ENCODE data around the gene CALML6.

CALML6 gene

DNA sequence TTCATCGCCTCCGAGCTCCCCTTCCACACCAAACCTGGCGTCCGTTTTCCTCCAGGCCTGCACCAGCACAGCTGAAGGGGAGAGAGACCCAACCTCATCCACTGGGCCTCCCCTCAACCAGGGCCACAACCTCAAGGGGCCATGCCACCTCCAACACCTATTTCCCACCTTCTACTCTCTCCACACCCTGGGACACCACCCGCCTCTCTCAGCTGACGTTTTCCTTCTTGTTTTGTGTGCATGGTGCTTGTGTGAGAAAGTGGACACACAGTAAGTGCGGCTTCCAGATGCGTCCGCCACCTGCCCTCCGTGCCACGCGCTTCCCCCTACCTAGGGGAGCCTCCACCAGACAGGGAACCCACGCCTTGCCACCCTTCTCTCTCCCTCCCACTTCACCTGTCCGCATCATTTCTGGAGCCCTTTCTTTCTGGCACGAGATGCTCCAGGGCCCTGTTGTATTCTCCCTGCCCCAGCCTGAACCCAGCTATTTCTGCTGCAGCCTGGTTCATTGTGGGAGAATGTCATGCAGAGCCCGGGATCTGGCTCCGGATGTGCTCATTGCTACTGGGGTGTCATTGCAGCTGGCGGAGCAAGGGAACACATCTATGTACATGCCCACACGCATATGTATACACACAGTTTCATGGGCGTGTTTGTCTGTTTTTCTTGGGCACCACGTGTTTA is 22.8 kb upstream of the CALML6 start:
- H3K4me3 ChIP-seq (ENCODE audit: low read length, poor library complexity, severe bottlenecking), result peak overlapping the region; percentile 86
- H3K79me2 ChIP-seq (ENCODE audit: insufficient read depth, low read length), result peaks cover 53% of the 10 kb centered on the region
- H2AFZ ChIP-seq (ENCODE audit: low read length), result peak overlapping the region; percentile 91
- H4K20me1 ChIP-seq (ENCODE audit: insufficient read depth, low read length, poor library complexity, severe bottlenecking), result peaks cover 27% of the 10 kb centered on the region
- H3K9me2 ChIP-seq (replicated peaks; ENCODE audit: low read depth, low read length), result no peaks in the 10 kb centered on the region
- H3K4me2 ChIP-seq (ENCODE audit: low read depth, low read length, poor library complexity, severe bottlenecking), result peak overlapping the region; percentile 94
- TF ChIP-seq CTCF (conservative IDR thresholded peaks at IDR 0.05; ENCODE audit: low read length) (no peak), EZH2phosphoT487 (IDR thresholded peaks at IDR 0.05; ENCODE audit: borderline replicate concordance) (no peak)
- no peaks in the 10 kb centered on the region for H3F3A ChIP-seq (ENCODE audit: low read depth)
- no peaks in the 10 kb centered on the region for H3K36me3 ChIP-seq (ENCODE audit: insufficient read depth, low read length)
- no peaks in the 10 kb centered on the region for H3K9me3 ChIP-seq (ENCODE audit: insufficient read depth, low read depth, low read length)
- peaks cover 62% of the 10 kb centered on the region for H3K4me1 ChIP-seq (ENCODE audit: insufficient read depth, low read length, poor library complexity, severe bottlenecking)
- peaks cover 7% of the 10 kb centered on the region for H3K27me3 ChIP-seq (ENCODE audit: insufficient read depth, low read length, poor library complexity, severe bottlenecking)
- peak overlapping the region; percentile 93 for H3K9ac ChIP-seq (ENCODE audit: low read depth, low read length, poor library complexity, severe bottlenecking)

GRCh38 chr1:1892763-1893120 is 22.3 kb upstream of the CALML6 start:
- Histone ChIP-seq H2AFZ (ENCODE audit: low read length) (no peak overlapping the region), H3K4me2 (ENCODE audit: low read depth, low read length, poor library complexity, severe bottlenecking) (peak overlapping the region; percentile 94), H3K27me3 (ENCODE audit: insufficient read depth, low read length, poor library complexity, severe bottlenecking) (peaks cover 7% of the 10 kb centered on the region), H3F3A (ENCODE audit: low read depth) (no peaks in the 10 kb centered on the region), H3K9ac (ENCODE audit: low read depth, low read length, poor library complexity, severe bottlenecking) (peak overlapping the region; percentile 93), H4K20me1 (ENCODE audit: insufficient read depth, low read length, poor library complexity, severe bottlenecking) (peaks cover 22% of the 10 kb centered on the region), H3K9me3 (ENCODE audit: insufficient read depth, low read depth, low read length) (no peaks in the 10 kb centered on the region), H3K79me2 (ENCODE audit: insufficient read depth, low read length) (peaks cover 47% of the 10 kb centered on the region), H3K36me3 (ENCODE audit: insufficient read depth, low read length) (no peaks in the 10 kb centered on the region), H3K4me1 (ENCODE audit: insufficient read depth, low read length, poor library complexity, severe bottlenecking) (peaks cover 62% of the 10 kb centered on the region), H3K9me2 (replicated peaks; ENCODE audit: low read depth, low read length) (no peaks in the 10 kb centered on the region), H3K4me3 (ENCODE audit: low read length, poor library complexity, severe bottlenecking) (peak overlapping the region; percentile 86)
- no peak for TF ChIP-seq CTCF (conservative IDR thresholded peaks at IDR 0.05; ENCODE audit: low read length)
- TF ChIP-seq EZH2phosphoT487 (IDR thresholded peaks at IDR 0.05; ENCODE audit: borderline replicate concordance), result no peak

DNA sequence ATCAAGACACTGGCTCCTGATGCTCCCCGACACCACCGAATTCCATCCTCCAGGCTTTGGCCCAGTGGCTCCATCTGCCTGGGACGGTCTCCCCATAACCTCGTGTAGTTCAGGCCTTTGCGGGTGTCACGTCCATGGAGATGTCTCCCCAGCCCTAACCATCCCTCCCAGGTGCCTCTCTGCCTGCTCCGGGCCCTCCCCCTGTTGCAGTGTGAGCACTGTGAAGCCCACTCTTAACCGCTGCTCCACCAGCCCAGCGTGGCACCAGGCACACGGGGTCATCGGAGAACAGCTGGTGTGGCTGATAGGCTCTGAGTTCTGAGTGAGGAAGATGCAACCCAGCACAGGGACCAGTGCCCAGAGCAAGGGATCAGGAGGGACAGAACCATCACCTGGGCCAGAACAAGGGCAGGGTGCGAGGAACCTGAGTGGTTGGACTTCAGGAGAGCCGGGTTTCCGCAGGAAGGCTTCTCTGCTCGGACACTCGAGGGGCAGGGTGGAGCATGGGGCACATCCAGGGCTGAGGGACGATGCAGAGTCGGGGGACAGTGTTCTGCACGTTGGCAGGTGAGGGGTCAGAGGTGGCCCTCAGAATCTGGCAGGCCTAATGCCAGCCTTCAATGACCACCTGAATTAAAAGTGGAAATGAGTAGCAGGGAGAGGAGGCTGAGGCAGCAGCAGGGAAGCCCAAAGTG is 21.6 kb upstream of the CALML6 start:
- Histone ChIP-seq H3K4me2 (ENCODE audit: low read depth, low read length, poor library complexity, severe bottlenecking) (peak overlapping the region; percentile 19), H3K4me1 (ENCODE audit: insufficient read depth, low read length, poor library complexity, severe bottlenecking) (peaks cover 60% of the 10 kb centered on the region), H3K9ac (ENCODE audit: low read depth, low read length, poor library complexity, severe bottlenecking) (peak overlapping the region; percentile 32)

More for the DNA sequence above, 21.6 kb upstream of the CALML6 start:
- H3K36me3 ChIP-seq (ENCODE audit: insufficient read depth, low read length), result no peaks in the 10 kb centered on the region
- H3K79me2 ChIP-seq (ENCODE audit: insufficient read depth, low read length), result peaks cover 40% of the 10 kb centered on the region
- no peak overlapping the region for H2AFZ ChIP-seq (ENCODE audit: low read length)
- H3K9me2 ChIP-seq (replicated peaks; ENCODE audit: low read depth, low read length), result no peaks in the 10 kb centered on the region
- peaks cover 7% of the 10 kb centered on the region for H3K27me3 ChIP-seq (ENCODE audit: insufficient read depth, low read length, poor library complexity, severe bottlenecking)
- TF ChIP-seq EZH2phosphoT487 (IDR thresholded peaks at IDR 0.05; ENCODE audit: borderline replicate concordance) (no peak), CTCF (conservative IDR thresholded peaks at IDR 0.05; ENCODE audit: low read length) (no peak)
- no peaks in the 10 kb centered on the region for H3K9me3 ChIP-seq (ENCODE audit: insufficient read depth, low read depth, low read length)
- no peak overlapping the region for H3K4me3 ChIP-seq (ENCODE audit: low read length, poor library complexity, severe bottlenecking)
- peaks cover 15% of the 10 kb centered on the region for H4K20me1 ChIP-seq (ENCODE audit: insufficient read depth, low read length, poor library complexity, severe bottlenecking)
- H3F3A ChIP-seq (ENCODE audit: low read depth), result no peaks in the 10 kb centered on the region
